SK-N-SH (cell line): ENCODE results near the gene DHX35. TPM values are rescaled to one million over a fixed set of nuclear protein-coding genes. Genes with fewer than 3 reads are reported as not detected.

Experiments
- CTCF ChIA-PET: fragments of 300-600, 350-600 bp; formaldehyde crosslinking; extraction: SDS; loops from one replicate; lab custom pipeline; 2021; lab: Yijun Ruan, JAX
- POLR2A ChIA-PET: fragments of 350-600 bp; sonication (Branson Sonifier 250); formaldehyde crosslinking; extraction: SDS; loops from one replicate; lab custom pipeline; 2020; ENCODE audit warnings: antibody characterized with exemption, inconsistent platforms; lab: Yijun Ruan, JAX
- DNase-seq: peaks from one replicate; pipeline ENCODE4 v3.0.0; 2012
- H2AFZ ChIP-seq: fragments of 200-600 bp; sonication (generic); 2 replicates; pipeline ENCODE4 v1.8.1; 2016; ENCODE audit warnings: antibody characterized with exemption, mild to moderate bottlenecking, low read depth
- H3F3A ChIP-seq: fragments of 200-600 bp; sonication (generic); replicated peaks from 2 replicates; pipeline ENCODE3; 2016; ENCODE audit warnings: antibody characterized with exemption, mild to moderate bottlenecking; ENCODE audit not compliant: insufficient read depth
- H3K27ac ChIP-seq, 2 experiments: fragments of 200-500 bp in 1 of 2; fragments of 200-600 bp in 1 of 2; sonication (Bioruptor generic) in 1 of 2; sonication (generic), shearing (Covaris generic) in 1 of 2; 2 replicates each; pipeline versions ENCODE4 v1.5.1 to v1.6.1; 2014 to 2016; ENCODE audit warnings: low read depth in 2 of 2, inconsistent platforms in 1 of 2, low read length in 1 of 2, mild to moderate bottlenecking in 1 of 2, mixed read lengths in 1 of 2
- H3K27me3 ChIP-seq: fragments of 200-600 bp; sonication (generic), shearing (Covaris generic); 2 replicates; pipeline ENCODE4 v1.6.1; 2016; ENCODE audit warnings: mixed run types; ENCODE audit not compliant: insufficient read depth
- H3K36me3 ChIP-seq, 2 experiments: fragments of 200-500 bp in 1 of 2; fragments of 200-600 bp in 1 of 2; sonication (Bioruptor generic) in 1 of 2; sonication (generic) in 1 of 2; replicated peaks in 1 of 2; 2 replicates each; pipeline versions ENCODE3 to v1.5.1; 2014 to 2016; ENCODE audit warnings: low read length in 1 of 2, mild to moderate bottlenecking in 1 of 2; ENCODE audit not compliant: insufficient read depth in 2 of 2, control insufficient read depth in 1 of 2
- H3K4me1 ChIP-seq, 2 experiments: fragments of 200-500 bp in 1 of 2; fragments of 200-600 bp in 1 of 2; sonication (Bioruptor generic) in 1 of 2; sonication (generic), shearing (Covaris generic) in 1 of 2; 2 replicates each; pipeline versions ENCODE4 v1.5.1 to v1.6.1; 2014 to 2016; ENCODE audit warnings: low read depth in 1 of 2, low read length in 1 of 2, mixed run types in 1 of 2; ENCODE audit not compliant: insufficient read depth in 2 of 2, control insufficient read depth in 1 of 2
- H3K4me2 ChIP-seq: fragments of 200-600 bp; sonication (generic), shearing (Covaris generic); 2 replicates; pipeline ENCODE4 v1.6.1; 2017; ENCODE audit warnings: mixed run types
- H3K4me3 ChIP-seq, 2 experiments: fragments of 200-500 bp in 1 of 2; fragments of 200-600 bp in 1 of 2; sonication (Bioruptor generic) in 1 of 2; sonication (generic), shearing (Covaris generic) in 1 of 2; 2 replicates each; pipeline versions ENCODE4 v1.5.1 to v1.8.1; 2014 to 2016; ENCODE audit warnings: low read depth in 2 of 2, inconsistent platforms in 1 of 2, low read length in 1 of 2, mild to moderate bottlenecking in 1 of 2, mixed read lengths in 1 of 2, moderate library complexity in 1 of 2
- H3K79me2 ChIP-seq: fragments of 200-600 bp; sonication (generic); 2 replicates; pipeline ENCODE4 v1.8.1; 2017; ENCODE audit warnings: mild to moderate bottlenecking; ENCODE audit not compliant: insufficient read depth
- H3K9ac ChIP-seq: fragments of 200-600 bp; sonication (generic); 2 replicates; pipeline ENCODE4 v1.6.1; 2017; ENCODE audit warnings: mixed run types
- H3K9me2 ChIP-seq: fragments of 200-600 bp; sonication (generic); 2 replicates; pipeline ENCODE4 v1.6.1; 2017; ENCODE audit warnings: mixed run types
- H3K9me3 ChIP-seq: fragments of 200-600 bp; sonication (generic); 2 replicates; pipeline ENCODE4 v1.6.1; 2017; ENCODE audit warnings: mixed run types, mild to moderate bottlenecking, moderate library complexity
- H4K20me1 ChIP-seq: fragments of 200-600 bp; sonication (generic); 2 replicates; pipeline ENCODE4 v1.6.1; 2017; ENCODE audit warnings: mild to moderate bottlenecking, mixed run types; ENCODE audit not compliant: insufficient read depth
- CHD2 ChIP-seq: fragments of 150-350 bp; IDR thresholded peaks from 2 replicates; pipeline ENCODE4 v1.6.1; 2018; ENCODE audit warnings: low read length; ENCODE audit not compliant: partially characterized antibody
- CTCF ChIP-seq: fragments of 200-600 bp; sonication (generic); IDR thresholded peaks from 2 replicates; pipeline ENCODE4 v1.6.1; 2017; ENCODE audit warnings: antibody characterized with exemption, mild to moderate bottlenecking, moderate library complexity
- ELF1 ChIP-seq: IDR thresholded peaks from 2 replicates; pipeline ENCODE4 v1.4.0; 2012
- GATA2 ChIP-seq: sonication (generic); formaldehyde crosslinking; IDR thresholded peaks from 2 replicates; pipeline ENCODE4 v1.5.0; 2020; ENCODE audit warnings: mild to moderate bottlenecking, missing genetic modification reagents
- IRF3 ChIP-seq: fragments of 150-350 bp; IDR thresholded peaks from 2 replicates; pipeline ENCODE4 v1.6.1; 2016; ENCODE audit warnings: mild to moderate bottlenecking, low read depth, low read length
- MEF2A ChIP-seq: IDR thresholded peaks from 2 replicates; pipeline ENCODE4 v1.4.0; 2012; ENCODE audit warnings: low read depth, borderline replicate concordance
- NFIC ChIP-seq: IDR thresholded peaks from 2 replicates; pipeline ENCODE4 v1.4.0; 2012; ENCODE audit warnings: borderline replicate concordance
- PBX3 ChIP-seq: IDR thresholded peaks from 2 replicates; pipeline ENCODE4; 2012
- POLR2AphosphoS5 ChIP-seq: IDR thresholded peaks from 2 replicates; pipeline ENCODE4 v1.6.1; 2012; ENCODE audit warnings: low read depth, low read length
- RXRA ChIP-seq: IDR thresholded peaks from 2 replicates; pipeline ENCODE4 v1.4.0; 2012; ENCODE audit warnings: low read depth, mild to moderate bottlenecking, borderline replicate concordance
- TCF12 ChIP-seq: IDR thresholded peaks from 2 replicates; pipeline ENCODE4 v1.4.0; 2012
- TEAD4 ChIP-seq: IDR thresholded peaks from 2 replicates; pipeline ENCODE4 v1.4.0; 2012; ENCODE audit warnings: mild to moderate bottlenecking, borderline replicate concordance; ENCODE audit not compliant: insufficient read depth
- YY1 ChIP-seq: IDR thresholded peaks from 2 replicates; pipeline ENCODE4 v1.4.0; 2012; ENCODE audit warnings: low read depth, mild to moderate bottlenecking
- ZBTB33 ChIP-seq: IDR thresholded peaks from 2 replicates; pipeline ENCODE4 v1.4.0; 2012; ENCODE audit warnings: low read depth, borderline replicate concordance
- WGBS: methylation state at CpG from one replicate; pipeline ENCODE4 v1.1.6; 2017; ENCODE audit warnings: low lambda C conversion rate; 5-methylcytosine and 5-hydroxymethylcytosine counted together
- polyA plus RNA-seq, 3 experiments: library from polyadenylated mRNA; depleted of rRNA; stranded (reverse); fragments of >200 nt; gene quantifications; 2 replicates each; pipeline ENCODE4 v1.2.3, GENCODE V29; 2012

Gene DHX35
- polyA plus RNA-seq, 1 of the 3 experiments (the other 2 are of a cell fraction): 17.1 TPM

GRCh38 chr20:38940644-38941043, 21.5 kb upstream of the DHX35 start:
- no peaks in the 10 kb centered on the region for H3K9me2 ChIP-seq
- no peak overlapping the region for H3K9ac ChIP-seq
- H3K4me3 ChIP-seq: no peak overlapping the region
- H3K27me3 ChIP-seq: no peaks in the 10 kb centered on the region
- CTCF ChIA-PET: interaction anchor here (1.0 to 2.0 kb wide), 4 partner anchors 13 to 109 kb away, joined by 3 to 8 read pairs (median 6); partner anchors contain the start of gene FAM83D
- no peak overlapping the region for H2AFZ ChIP-seq
- peaks cover 30% of the 10 kb centered on the region; the same call in 1 of the 2 replicates for H4K20me1 ChIP-seq
- H3K36me3 ChIP-seq: peaks cover 14 to 17% of the 10 kb centered on the region in 2 experiments
- H3K79me2 ChIP-seq: peaks cover 94% of the 10 kb centered on the region
- no peak for TF ChIP-seq CHD2
- no peak for TF ChIP-seq MEF2A
- no peak for TF ChIP-seq RXRA
- no peak for TF ChIP-seq GATA2
- TF ChIP-seq TEAD4: no peak
- no peak for TF ChIP-seq TCF12
- TF ChIP-seq YY1: no peak
- TF ChIP-seq ELF1: no peak
- TF ChIP-seq CTCF: no peak
- TF ChIP-seq PBX3: no peak
- TF ChIP-seq IRF3: no peak
- TF ChIP-seq POLR2AphosphoS5: no peak
- no peak for TF ChIP-seq ZBTB33
- no peak for TF ChIP-seq NFIC
- TF ChIP-seq, all 33 proteins: peak for 0
- no peak for DNase-seq
- 92% methylated on average over 5 of the region's 5 CpGs for WGBS
- Histone ChIP-seq H3K9me3 (no peaks in the 10 kb centered on the region), H3K4me1 (no peaks in the 10 kb centered on the region; a peak in 1 of 4 replicates), H3F3A (no peaks in the 10 kb centered on the region), H3K27ac (no peak overlapping the region), H3K4me2 (no peak overlapping the region)
- POLR2A ChIA-PET: interaction anchor here (0.9 kb wide), 1 partner anchor 8 kb away, joined by 3 read pairs; no protein-coding TSS in a partner anchor
